KG1 (cell line): ENCODE results near the gene SNURF.
A peak's percentile ranks its signal among the peaks of the same experiment; 100 is the strongest.
"Not testable (repeated sequence)": the region's sequence is repeated elsewhere in the genome, so short reads cannot be mapped to it uniquely, and the experiment has no call there.

Experiments
- DNase-seq: peaks from one replicate; lab custom pipeline; 2025; lab: John Stamatoyannopoulos, UW

SNURF gene, protein sequence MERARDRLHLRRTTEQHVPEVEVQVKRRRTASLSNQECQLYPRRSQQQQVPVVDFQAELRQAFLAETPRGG

DNA sequence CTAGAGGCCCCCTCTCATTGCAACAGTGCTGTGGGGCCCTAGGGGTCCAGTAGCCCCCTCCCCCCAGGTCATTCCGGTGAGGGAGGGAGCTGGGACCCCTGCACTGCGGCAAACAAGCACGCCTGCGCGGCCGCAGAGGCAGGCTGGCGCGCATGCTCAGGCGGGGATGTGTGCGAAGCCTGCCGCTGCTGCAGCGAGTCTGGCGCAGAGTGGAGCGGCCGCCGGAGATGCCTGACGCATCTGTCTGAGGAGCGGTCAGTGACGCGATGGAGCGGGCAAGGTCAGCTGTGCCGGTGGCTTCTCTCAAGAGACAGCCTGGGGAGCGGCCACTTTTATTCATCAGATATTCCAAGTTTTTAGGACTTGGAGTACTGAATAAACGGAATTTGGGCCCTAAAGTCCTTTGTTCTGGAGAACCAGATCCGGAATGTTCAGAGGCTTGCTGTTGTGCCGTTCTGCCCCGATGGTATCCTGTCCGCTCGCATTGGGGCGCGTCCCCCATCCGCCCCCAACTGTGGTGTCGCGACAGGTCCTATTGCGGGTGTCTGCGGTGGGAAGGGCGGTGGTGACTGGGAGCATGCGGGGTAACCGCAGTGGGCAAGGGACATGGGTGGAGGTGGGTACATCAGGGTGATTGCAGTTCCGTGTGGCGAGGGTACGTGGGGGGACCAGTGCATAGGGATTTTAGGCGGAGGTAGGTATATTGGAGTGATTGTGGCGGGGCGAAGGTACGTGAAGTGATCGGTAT lies at the start of gene SNURF, which contains the start of gene SNRPN:
TSS of gene SNURF (plus strand) at position 205 of the 748 bp plus-strand sequence. CDS start at position 267, 62 bp downstream.
TSS of gene SNRPN (plus strand) at position 205 of the 748 bp plus-strand sequence. CDS start 19,467 bp downstream, outside the sequence.
- no peak for DNase-seq

DNA sequence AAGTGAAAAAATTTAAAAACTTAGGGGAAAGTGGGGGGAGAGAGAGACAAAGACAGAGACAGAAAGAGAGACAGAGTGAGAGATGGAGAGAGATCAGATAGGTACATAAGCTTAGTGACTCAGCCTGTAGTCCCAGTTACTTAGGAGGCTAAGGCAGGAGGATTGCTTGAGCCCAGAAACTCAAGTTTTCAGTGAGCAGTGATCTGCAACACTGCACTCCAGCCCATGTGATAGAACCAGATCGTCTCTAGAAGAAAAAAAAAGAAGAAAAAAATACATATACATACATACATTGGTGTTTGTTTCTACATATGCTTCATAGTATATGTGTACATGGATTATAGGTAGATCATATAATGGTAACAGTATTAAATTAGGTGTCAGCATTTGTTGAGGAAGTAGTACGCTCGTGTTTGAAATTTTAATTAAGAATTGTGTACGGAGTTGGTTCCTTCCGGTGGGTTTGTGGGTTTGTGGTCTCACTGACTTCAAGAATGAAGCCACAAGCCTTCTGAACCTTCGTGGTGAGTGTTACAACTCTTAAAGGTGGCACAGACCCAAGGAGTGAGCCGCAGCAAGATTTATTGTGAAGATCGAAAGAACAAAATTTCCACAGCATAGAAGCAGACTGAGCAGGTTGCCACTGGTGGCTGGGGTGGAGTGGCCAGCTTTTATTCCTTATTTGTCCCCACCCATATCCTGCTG lies 38.3 kb upstream of the SNURF start:
- DNase-seq = peak; percentile 81

GRCh38 chr15:24917431-24917830 lies 37.4 kb upstream of the SNURF start:
- DNase-seq = no peak

GRCh38 chr15:24919446-24919845 lies 35.3 kb upstream of the SNURF start:
- DNase-seq = no peak

DNA sequence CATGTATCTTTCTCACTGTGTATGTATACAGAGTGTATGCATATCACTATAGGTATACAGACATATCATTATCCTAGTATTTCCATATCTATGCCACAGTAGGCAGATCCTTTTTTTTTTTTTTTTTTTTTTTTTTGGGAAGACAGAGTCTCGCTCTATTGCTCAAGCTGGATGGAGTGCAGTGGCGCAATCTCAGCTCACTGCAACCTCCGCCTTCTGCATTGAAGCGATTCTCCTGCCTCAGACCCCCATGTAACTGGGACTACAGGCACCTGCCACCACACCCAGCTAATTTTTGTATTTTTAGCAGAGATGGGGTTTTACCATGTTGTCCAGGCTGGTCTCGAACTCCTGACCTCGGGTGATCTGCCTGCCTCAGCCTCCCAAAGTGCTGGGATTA lies 32.0 kb upstream of the SNURF start:
- not testable (repeated sequence) for DNase-seq

- no peak for DNase-seq
Measured at GRCh38 chr15:24924153-24924552, 30.6 kb upstream of the SNURF start.

DNA sequence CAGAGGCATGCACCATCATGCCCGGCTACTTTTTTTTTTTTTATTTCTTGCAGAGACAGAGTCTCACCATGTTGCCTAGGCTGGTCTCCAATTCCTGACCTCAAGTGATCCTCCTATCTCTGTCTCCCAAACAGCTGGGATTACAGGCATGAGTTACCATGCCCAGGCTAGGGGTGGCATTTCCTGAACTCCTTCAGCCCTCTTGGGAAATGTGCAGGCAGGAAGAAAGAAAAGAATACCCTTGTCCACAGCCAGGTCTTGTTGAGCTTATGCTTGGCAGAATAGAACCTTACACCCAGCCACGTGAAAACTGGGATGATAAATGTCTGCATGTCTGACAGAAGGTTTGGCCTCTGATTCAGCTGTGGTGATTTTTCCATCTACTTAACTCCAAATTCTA lies 30.2 kb upstream of the SNURF start:
- no peak for DNase-seq

- DNase-seq = not testable (repeated sequence)
Measured at GRCh38 chr15:24931874-24932732, 22.7 kb upstream of the SNURF start.

DNA sequence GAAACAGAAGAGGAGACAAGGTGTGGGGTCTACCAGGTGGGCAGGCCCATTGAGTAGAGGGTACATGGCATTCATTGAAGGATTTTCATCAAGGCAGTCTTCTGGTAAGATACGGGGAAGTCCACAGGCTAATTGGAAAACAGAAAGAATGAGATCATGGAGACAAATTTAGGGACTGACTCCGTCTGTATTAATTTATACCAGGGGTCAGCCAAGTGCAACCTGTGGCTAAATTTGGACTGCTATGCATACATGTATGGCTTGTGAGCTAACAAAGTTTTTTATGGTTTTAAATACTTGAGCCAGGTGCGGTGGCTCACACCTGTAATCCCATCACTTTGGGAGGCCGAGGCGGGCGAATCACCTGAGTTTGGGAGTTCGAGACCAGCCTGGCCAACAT lies 21.1 kb upstream of the SNURF start:
- DNase-seq = no peak

- not testable (repeated sequence) for DNase-seq
Measured at GRCh38 chr15:24938224-24938623, 16.6 kb upstream of the SNURF start.

DNA sequence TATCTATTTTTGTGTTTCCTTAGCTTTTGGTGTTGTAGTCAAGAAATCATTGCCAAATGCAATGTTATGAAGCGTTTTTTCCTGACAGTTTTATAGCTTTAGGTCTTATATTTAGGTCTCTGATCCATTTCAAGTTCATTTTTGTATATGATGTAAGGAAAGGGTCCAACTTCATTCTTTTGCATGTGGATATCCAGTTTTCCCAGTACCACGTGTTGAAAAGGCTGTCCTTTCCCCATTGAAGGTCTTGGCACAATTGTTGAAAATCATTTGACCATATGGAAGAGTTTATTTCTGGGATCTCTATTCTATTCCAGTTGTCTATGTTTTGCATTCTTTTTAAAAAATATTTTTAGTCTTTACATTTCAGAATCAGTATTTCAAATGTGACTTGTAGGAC lies 14.6 kb upstream of the SNURF start:
- no peak for DNase-seq

DNA sequence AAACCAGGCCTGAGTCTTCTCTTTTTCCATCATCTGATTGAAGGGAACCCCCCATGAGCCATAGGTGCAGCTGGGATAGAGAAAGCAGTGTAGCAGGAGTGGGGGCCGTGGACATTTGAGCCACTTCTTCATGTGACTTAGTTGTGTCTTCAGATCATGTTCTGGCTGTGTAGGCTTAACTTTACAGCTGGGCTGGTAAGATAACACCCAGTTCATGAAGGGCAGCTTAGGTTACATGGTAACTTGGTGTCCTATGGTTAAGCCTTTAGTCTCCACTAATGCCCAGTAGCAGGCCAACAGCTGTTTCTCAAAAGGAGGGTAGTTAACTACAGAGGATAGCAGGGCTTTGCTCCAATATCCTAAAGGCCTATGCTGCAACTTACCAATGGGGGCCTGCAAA lies 11.4 kb upstream of the SNURF start:
- no peak for DNase-seq

DNA sequence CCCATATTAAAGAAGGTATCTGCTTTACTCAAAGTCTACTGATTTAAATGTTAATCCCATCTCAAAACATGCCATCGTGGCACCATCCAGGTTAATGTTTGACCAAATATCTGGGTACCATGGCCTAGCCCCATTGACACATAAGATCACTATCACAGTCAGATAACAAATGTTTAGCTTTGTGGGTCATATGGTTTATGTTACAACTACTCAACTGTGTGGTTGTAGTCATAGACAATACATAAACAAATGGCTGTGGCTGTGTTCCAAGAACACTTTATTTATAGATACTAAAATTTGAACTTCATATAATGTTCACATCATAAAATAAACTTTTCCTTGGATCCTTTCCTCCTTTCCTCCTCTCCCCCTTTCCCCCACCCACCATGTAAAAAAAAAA lies 9.8 kb upstream of the SNURF start:
- no peak for DNase-seq

- no peak for DNase-seq
Measured at GRCh38 chr15:24945711-24946110, 9.1 kb upstream of the SNURF start.

- DNase-seq = no peak
Measured at GRCh38 chr15:24948495-24948894, 6.3 kb upstream of the SNURF start.

GRCh38 chr15:24955531-24955921 lies 739 bp downstream of the SNURF start:
- DNase-seq = no peak

DNA sequence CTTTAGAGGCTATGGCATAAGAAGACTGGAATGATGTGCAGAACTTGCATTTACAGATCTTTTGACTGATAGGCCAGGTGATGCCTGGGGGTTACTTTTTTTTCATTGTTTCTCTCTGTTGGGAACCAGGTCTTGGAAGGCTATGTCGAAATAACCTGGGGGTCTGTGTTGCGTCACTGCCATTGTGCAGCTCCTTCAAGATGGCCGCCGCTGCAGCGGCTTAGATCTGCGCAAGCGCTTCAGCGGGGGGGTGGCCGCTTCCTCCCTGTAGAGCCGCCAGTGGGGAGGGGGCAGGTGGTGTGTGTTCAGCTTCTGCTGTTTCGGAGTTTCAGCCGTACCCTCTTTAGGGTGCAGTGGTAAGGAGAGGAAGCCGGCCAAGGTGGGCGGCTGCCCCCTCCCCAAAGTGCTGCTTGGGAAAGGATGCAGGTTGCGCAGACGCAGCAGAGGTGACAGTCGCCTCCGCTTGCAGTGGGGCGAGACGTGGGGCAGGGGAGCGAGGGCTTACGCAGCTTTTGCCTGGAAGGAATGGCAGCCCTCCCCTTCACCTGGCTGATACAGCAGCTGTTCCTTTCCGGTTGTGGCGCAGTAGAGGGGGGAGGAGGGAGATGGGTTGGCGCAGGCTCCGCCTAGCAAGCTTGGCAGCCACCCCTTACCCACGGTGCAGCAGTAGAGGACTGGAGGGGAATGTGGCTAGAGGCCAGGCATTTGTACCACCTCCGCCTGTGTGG lies 1.5 kb downstream of the SNURF start:
- DNase-seq = peak; percentile 22

GRCh38 chr15:24957691-24958090 lies 2.9 kb downstream of the SNURF start:
- DNase-seq = no peak

- DNase-seq = no peak
Measured at GRCh38 chr15:24961967-24962366, 7.2 kb downstream of the SNURF start.

DNA sequence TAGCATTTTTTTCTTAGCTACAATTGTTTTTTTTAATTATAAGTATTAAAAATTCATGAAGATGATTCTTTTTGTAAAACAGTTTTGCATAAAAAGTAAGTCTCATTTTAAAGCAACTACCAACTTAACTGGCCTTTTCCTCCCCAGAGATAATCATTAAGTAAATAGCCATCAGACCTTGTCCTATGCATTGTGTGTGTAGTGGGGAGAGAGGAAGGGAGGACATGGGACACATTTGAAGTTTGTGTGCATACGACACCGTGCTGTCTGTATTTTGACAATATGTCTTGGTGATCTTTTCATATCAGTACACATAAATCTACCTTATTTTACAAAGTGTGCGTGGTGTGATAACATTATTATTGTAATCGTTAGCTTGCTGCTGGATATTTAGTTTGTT lies 8.1 kb downstream of the SNURF start:
- no peak for DNase-seq

DNA sequence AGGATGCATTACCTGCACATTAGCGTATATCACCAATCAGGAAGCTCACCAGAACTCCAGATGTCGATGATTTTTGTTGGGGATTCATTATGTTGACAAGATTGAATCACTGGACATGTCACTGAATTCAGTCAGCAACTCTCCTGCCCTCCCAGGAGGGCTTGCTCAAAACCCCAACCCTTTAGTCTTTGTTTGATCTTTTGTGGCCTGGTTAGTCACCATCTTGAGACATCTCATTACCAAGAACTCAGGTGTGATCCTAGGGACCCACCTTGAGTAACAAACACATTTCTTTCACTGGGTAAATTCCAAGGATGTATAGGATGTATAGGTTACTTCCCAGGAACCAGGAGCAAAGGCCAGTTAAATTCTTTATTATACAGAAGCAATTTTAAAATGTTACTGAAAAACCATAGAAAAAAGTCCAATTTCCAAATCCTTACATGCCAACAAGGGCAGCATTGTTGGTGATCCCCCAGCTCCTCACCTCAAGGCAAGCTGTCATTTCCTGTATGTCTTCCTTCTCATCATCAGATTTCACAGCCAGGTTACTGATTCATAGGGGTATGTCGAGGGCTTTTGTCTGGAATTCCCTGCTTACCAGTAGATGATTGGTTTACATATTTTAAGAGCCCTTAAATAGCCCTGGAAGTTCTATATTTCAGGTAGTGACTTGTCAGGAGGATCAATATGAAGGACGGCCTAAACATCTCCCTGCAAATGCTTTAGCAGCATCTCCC lies 11.7 kb downstream of the SNURF start:
- no peak for DNase-seq
